GM12878 (cell line): Measurements from ENCODE around the gene VAC14.

Source experiments
- CTCF ChIP-seq, 3 experiments: IDR thresholded peaks in 2 of 3; conservative IDR thresholded peaks in 1 of 3; 2 replicates each; pipeline ENCODE4 v1.5.1; 2011; ENCODE audit warnings: low read depth in 3 of 3, low read length in 3 of 3, mild to moderate bottlenecking in 3 of 3, control low read depth in 2 of 3, moderate library complexity in 2 of 3, inconsistent platforms in 1 of 3, mixed read lengths in 1 of 3; ENCODE audit not compliant: control insufficient read depth in 2 of 3, insufficient read depth in 1 of 3; ENCODE audit errors: extremely low read depth in 1 of 3
- GABPA ChIP-seq: IDR thresholded peaks from 2 replicates; pipeline ENCODE4 v1.6.1; 2014; ENCODE audit warnings: antibody characterized with exemption, low read depth, mild to moderate bottlenecking, inconsistent platforms
- MEF2A ChIP-seq: IDR thresholded peaks from 2 replicates; pipeline ENCODE4 v1.6.1; 2011; ENCODE audit warnings: low read depth, mild to moderate bottlenecking, low read length, moderate library complexity; ENCODE audit not compliant: insufficient read depth
- POLR2AphosphoS5 ChIP-seq: IDR thresholded peaks from 2 replicates; pipeline ENCODE4 v1.6.1; 2011; ENCODE audit warnings: mild to moderate bottlenecking, low read length, inconsistent platforms
- YY1 ChIP-seq: IDR thresholded peaks from 2 replicates; pipeline ENCODE4 v1.6.1; 2011; ENCODE audit warnings: low read depth, mild to moderate bottlenecking, low read length
- ZSCAN29 ChIP-seq: fragments of 450-650 bp; IDR thresholded peaks from 2 replicates; pipeline ENCODE4 v1.6.1; 2017; ENCODE audit warnings: mild to moderate bottlenecking, moderate library complexity

GRCh38 chr16:70730944-70731343, 70.0 kb downstream of the VAC14 start:
- TF ChIP-seq MEF2A: no peak
- TF ChIP-seq CTCF (IDR thresholded peaks at IDR 0.05 in 2 of 3, conservative IDR thresholded peaks at IDR 0.05 in 1 of 3; ENCODE audit: control insufficient read depth in 2 of 3, extremely low read depth in 1 of 3, insufficient read depth in 1 of 3, low read depth in 3 of 3, low read length in 3 of 3): no peak
- no peak for TF ChIP-seq POLR2AphosphoS5
- no peak for TF ChIP-seq GABPA
- TF ChIP-seq ZSCAN29: no peak
- TF ChIP-seq YY1: no peak
